ENCODE results near the gene COL25A1.

DNA sequence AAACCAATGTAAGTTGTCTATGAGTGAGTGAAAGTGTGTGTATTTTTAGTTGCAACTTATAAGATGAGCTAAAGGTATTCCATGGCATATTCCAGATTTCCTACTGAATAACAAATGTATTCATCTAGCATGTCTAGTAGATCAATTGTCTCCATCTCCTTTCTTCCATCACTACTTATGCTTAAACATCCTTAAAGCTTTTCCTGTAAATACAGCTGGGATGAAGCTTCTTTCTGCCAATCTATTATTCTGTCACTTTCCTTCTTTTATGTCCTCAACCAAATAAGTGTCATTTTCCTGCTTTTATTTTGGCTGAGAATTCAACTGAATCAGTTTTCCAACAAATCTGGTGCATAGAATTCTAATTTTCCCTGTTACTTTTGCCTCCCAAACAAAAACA lies 136.3 kb downstream of the COL25A1 start:
- TF ChIP-seq EZH2 (IDR thresholded peaks at IDR 0.05): no peak
- no peak for TF ChIP-seq ZFX (IDR thresholded peaks at IDR 0.05)
- TF ChIP-seq CTCF (IDR thresholded peaks at IDR 0.05 in 2 of 3, conservative IDR thresholded peaks at IDR 0.05 in 1 of 3; ENCODE audit: borderline replicate concordance in 1 of 3, insufficient read depth in 1 of 3, low read depth in 2 of 3, low read length in 2 of 3): no peak
- no peak for TF ChIP-seq CEBPB (IDR thresholded peaks at IDR 0.05; ENCODE audit: low read depth)
- no peak for TF ChIP-seq EGR1 (IDR thresholded peaks at IDR 0.05; ENCODE audit: low read depth)
- no peak for TF ChIP-seq ATF3 (IDR thresholded peaks at IDR 0.05)
- no peak for TF ChIP-seq EZH2phosphoT487 (IDR thresholded peaks at IDR 0.05; ENCODE audit: borderline replicate concordance)
- TF ChIP-seq RAD21 (IDR thresholded peaks at IDR 0.05; ENCODE audit: low read depth): no peak
